K562 (cell line): ENCODE data around the gene STK32C. TPM values are rescaled to one million over a fixed set of nuclear protein-coding genes. Genes with fewer than 3 reads are reported as not detected.

Experiments
- ASH1L ChIP-seq: fragments of 450-650 bp; IDR thresholded peaks from 2 replicates; pipeline ENCODE4 v1.6.1; 2018; ENCODE audit warnings: borderline replicate concordance, mild to moderate bottlenecking, low read depth; ENCODE audit not compliant: partially characterized antibody
- BACH1 ChIP-seq: fragments of 200-800 bp; sonication (Bioruptor generic); IDR thresholded peaks from 2 replicates; pipeline ENCODE4 v1.6.1; 2016; ENCODE audit warnings: missing genetic modification characterization, missing compliant biosample characterization
- CBX8 ChIP-seq: fragments of 200-600 bp; sonication (generic); IDR thresholded peaks from 2 replicates; pipeline ENCODE4 v1.6.1; 2012; ENCODE audit warnings: borderline replicate concordance, mixed run types, low read depth, mild to moderate bottlenecking, moderate library complexity, mixed read lengths, low read length, control low read depth, inconsistent platforms; ENCODE audit not compliant: poor library complexity, severe bottlenecking; ENCODE audit errors: extremely low read depth
- CXXC5 ChIP-seq: fragments of 250-450 bp; sonication (Bioruptor Pico); IDR thresholded peaks from 2 replicates; pipeline ENCODE4 v1.8.0; 2022; ENCODE audit warnings: inconsistent platforms, mild to moderate bottlenecking, moderate library complexity
- ERF ChIP-seq: fragments of 450-650 bp; formaldehyde crosslinking; IDR thresholded peaks from 2 replicates; pipeline ENCODE4 v1.4.0; 2020; ENCODE audit warnings: mild to moderate bottlenecking, mixed read lengths
- FOS ChIP-seq: IDR thresholded peaks from 3 replicates; pipeline ENCODE4 v1.6.1; 2011; ENCODE audit not compliant: insufficient read length; ENCODE audit errors: extremely low read depth
- FOXP4 ChIP-seq: sonication (generic); formaldehyde crosslinking; IDR thresholded peaks from 2 replicates; pipeline ENCODE4 v1.8.0; 2022; ENCODE audit warnings: mild to moderate bottlenecking, missing genetic modification reagents, borderline replicate concordance
- FUS ChIP-seq: fragments of 200-400 bp; formaldehyde crosslinking; optimal IDR thresholded peaks from 2 replicates; pipeline ENCODE3; 2017; ENCODE audit warnings: low read depth, low read length
- HDAC1 ChIP-seq, 2 experiments: fragments of 450-650 bp; IDR thresholded peaks; 2 replicates each; pipeline ENCODE4 v1.6.1; 2016 to 2017; ENCODE audit warnings: inconsistent platforms in 1 of 2, mild to moderate bottlenecking in 1 of 2, moderate library complexity in 1 of 2
- HEY1 ChIP-seq: fragments of 250-450 bp; sonication (Bioruptor Pico); IDR thresholded peaks from 2 replicates; pipeline ENCODE4 v1.5.0; 2020; ENCODE audit warnings: mild to moderate bottlenecking, moderate library complexity, borderline replicate concordance
- MAX ChIP-seq: sonication (generic); formaldehyde crosslinking; IDR thresholded peaks from 2 replicates; pipeline ENCODE4 v1.9.0; 2022; ENCODE audit warnings: mild to moderate bottlenecking, missing genetic modification reagents
- MXI1 ChIP-seq: IDR thresholded peaks from 2 replicates; pipeline ENCODE4 v1.6.1; 2011; ENCODE audit warnings: low read depth, mild to moderate bottlenecking, improper control_type of control experiment, low read length
- MYBL2 ChIP-seq, 2 experiments: fragments of 450-650 bp in 1 of 2; sonication (generic) in 1 of 2; formaldehyde crosslinking in 1 of 2; IDR thresholded peaks; 2 replicates each; pipeline versions ENCODE4 v1.6.1 to v1.8.1; 2017 to 2022; ENCODE audit warnings: borderline replicate concordance in 1 of 2, inconsistent platforms in 1 of 2, low read depth in 1 of 2, mild to moderate bottlenecking in 1 of 2, missing genetic modification reagents in 1 of 2, moderate library complexity in 1 of 2
- NR0B1 ChIP-seq: fragments of 450-650 bp; IDR thresholded peaks from one replicate; pipeline ENCODE4 v1.6.1; 2018; ENCODE audit warnings: mild to moderate bottlenecking, moderate library complexity; ENCODE audit not compliant: partially characterized antibody
- PPARD ChIP-seq: fragments of 250-450 bp; sonication (Bioruptor Pico); IDR thresholded peaks from 2 replicates; pipeline ENCODE4 v1.8.0; 2022; ENCODE audit warnings: inconsistent platforms, mild to moderate bottlenecking, moderate library complexity
- RHOXF2B ChIP-seq: fragments of 250-450 bp; sonication (Bioruptor Pico); conservative IDR thresholded peaks from 2 replicates; pipeline ENCODE4 v1.5.1; 2021
- RNF2 ChIP-seq: sonication (generic); IDR thresholded peaks from 2 replicates; pipeline ENCODE4 v1.6.1; 2016
- SAP30 ChIP-seq: fragments of 200-600 bp; sonication (generic); IDR thresholded peaks from 2 replicates; pipeline ENCODE4 v1.6.1; 2012; ENCODE audit warnings: borderline replicate concordance, low read depth, mild to moderate bottlenecking, moderate library complexity, low read length, control low read depth, inconsistent platforms; ENCODE audit not compliant: insufficient read depth, poor library complexity, severe bottlenecking
- SIX5 ChIP-seq, 2 experiments: IDR thresholded peaks; 2 replicates each; pipeline ENCODE4 v1.6.1; 2011; ENCODE audit warnings: low read length in 2 of 2, borderline replicate concordance in 1 of 2, low read depth in 1 of 2, mild to moderate bottlenecking in 1 of 2, moderate library complexity in 1 of 2; ENCODE audit not compliant: insufficient read depth in 1 of 2
- SREBF2 ChIP-seq: sonication (generic); formaldehyde crosslinking; IDR thresholded peaks from 2 replicates; pipeline ENCODE4 v1.4.0; 2020; ENCODE audit warnings: mild to moderate bottlenecking, missing genetic modification reagents
- SRSF9 ChIP-seq: fragments of 200-400 bp; formaldehyde crosslinking; IDR thresholded peaks from 2 replicates; pipeline ENCODE4 v1.6.1; 2017; ENCODE audit warnings: low read depth, low read length, borderline replicate concordance
- TEAD1 ChIP-seq, 2 experiments: fragments of 450-650 bp in 1 of 2; sonication (generic) in 1 of 2; formaldehyde crosslinking; IDR thresholded peaks; 2 replicates each; pipeline versions ENCODE4 v1.4.0 to v1.8.0; 2020 to 2022; ENCODE audit warnings: mild to moderate bottlenecking in 2 of 2, missing genetic modification reagents in 1 of 2
- ZNF274 ChIP-seq: IDR thresholded peaks from 2 replicates; pipeline ENCODE4 v1.6.1; 2011; ENCODE audit warnings: low read depth, mild to moderate bottlenecking, low read length, moderate library complexity, borderline replicate concordance
- polyA plus RNA-seq, 8 experiments: library from polyadenylated mRNA; depleted of rRNA in 4 of 8; stranded (reverse) in 5 of 8; unstranded in 3 of 8; fragments of >200 nt; fragmentation: Nextera tagmentation in 2 of 8; fragmentation: Illumina TruSeq in 1 of 8; extraction: Ambion mirVana in 2 of 8; extraction: Trizol in 1 of 8; gene quantifications; 2 replicates each; pipeline versions ENCODE4 v1.2.1 to v1.2.3, GENCODE V29; 2011 to 2014; ENCODE audit warnings: inconsistent platforms in 1 of 8, missing spikeins in 1 of 8
- total RNA-seq, 7 experiments: library from RNA; depleted of rRNA in 6 of 7; stranded (reverse); fragments of >200 nt in 6 of 7; fragmentation: Illumina TruSeq in 2 of 7; extraction: Trizol in 2 of 7; gene quantifications; 2 replicates each; pipeline versions ENCODE4 v1.2.1 to v1.2.3, GENCODE V29; 2011 to 2021; ENCODE audit warnings: low replicate concordance in 1 of 7

Gene STK32C
- total and polyA plus RNA-seq, 9 of the 15 experiments (the other 6 are each of a cell fraction or from before 2014, with no cell fraction given), result 1.5 to 20.9 (median 6.5) TPM

- TF ChIP-seq HDAC1 (IDR thresholded peaks at IDR 0.05) (peak in 1 of 2 experiments; percentile 90; a peak in 2 of 4 replicates), PPARD (no peak), RNF2 (0 out of 2 replicates have a peak, but pooled peaks have one; percentile 68), RHOXF2B (CRISPR knock-in tag) (no peak), BACH1 (no peak), MXI1 (peak; percentile 93), NR0B1 (no peak), SIX5 (IDR thresholded peaks at IDR 0.05; ENCODE audit: borderline replicate concordance in 1 of 2, insufficient read depth in 1 of 2, low read depth in 1 of 2, low read length in 2 of 2) (no peak), FOS (no peak), HEY1 (CRISPR knock-in tag) (no peak), CBX8 (no peak), SAP30 (peak; percentile 87), CXXC5 (CRISPR knock-in tag) (peak; percentile 61), SREBF2 (CRISPR knock-in tag) (no peak), MAX (CRISPR knock-in tag) (peak; percentile 53), SRSF9 (no peak), FOXP4 (CRISPR knock-in tag) (no peak), MYBL2 (IDR thresholded peaks at IDR 0.05; ENCODE audit: low read depth) (no peak), MYBL2 (CRISPR knock-in tag; IDR thresholded peaks at IDR 0.05; ENCODE audit: borderline replicate concordance) (no peak), FUS (no peak), ZNF274 (no peak), TEAD1 (CRISPR knock-in tag; IDR thresholded peaks at IDR 0.05) (peak in 1 of 2 experiments; percentile 82; a peak in 1 of 4 replicates), ERF (CRISPR knock-in tag) (no peak), ASH1L (no peak)
Measured at GRCh38 chr10:132331601-132332432, 24.1 kb upstream of the STK32C start, which contains the start of gene LRRC27 (continued).
